GM18502 (cell line): Measurements from ENCODE around the gene DNAJB13.
A peak's percentile ranks its signal among the peaks of the same experiment; 100 is the strongest.
"Not testable (repeated sequence)": the region's sequence is repeated elsewhere in the genome, so short reads cannot be mapped to it uniquely, and the experiment has no call there.

Experiments
- ATAC-seq: cut with Tn5 transposase; IDR thresholded peaks from one replicate; pipeline ENCODE4 v1.9.1; 2021; ENCODE audit warnings: mild to moderate bottlenecking; ENCODE audit not compliant: unreplicated experiment, poor library complexity

DNAJB13 gene

DNA sequence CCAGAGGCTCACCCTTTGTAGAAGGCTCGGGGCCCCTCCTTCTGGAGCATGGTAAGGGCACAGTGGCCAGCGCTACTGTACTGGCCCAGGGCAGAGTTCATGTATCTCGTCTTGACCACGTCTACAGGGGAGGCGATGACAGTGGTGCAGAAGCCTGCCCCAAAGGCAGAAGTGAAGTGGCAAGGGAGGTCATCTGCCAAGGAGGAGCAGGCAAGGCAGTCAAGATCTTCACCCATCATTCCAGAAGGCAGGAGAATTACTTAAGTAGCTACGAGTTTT lies 24.6 kb downstream of the DNAJB13 start:
- ATAC-seq: no peak

GRCh38 chr11:73976451-73977151 lies 25.8 kb downstream of the DNAJB13 start:
- ATAC-seq: no peak

- ATAC-seq: no peak
Observed at GRCh38 chr11:73977856-73978519, 27.2 kb downstream of the DNAJB13 start.

DNA sequence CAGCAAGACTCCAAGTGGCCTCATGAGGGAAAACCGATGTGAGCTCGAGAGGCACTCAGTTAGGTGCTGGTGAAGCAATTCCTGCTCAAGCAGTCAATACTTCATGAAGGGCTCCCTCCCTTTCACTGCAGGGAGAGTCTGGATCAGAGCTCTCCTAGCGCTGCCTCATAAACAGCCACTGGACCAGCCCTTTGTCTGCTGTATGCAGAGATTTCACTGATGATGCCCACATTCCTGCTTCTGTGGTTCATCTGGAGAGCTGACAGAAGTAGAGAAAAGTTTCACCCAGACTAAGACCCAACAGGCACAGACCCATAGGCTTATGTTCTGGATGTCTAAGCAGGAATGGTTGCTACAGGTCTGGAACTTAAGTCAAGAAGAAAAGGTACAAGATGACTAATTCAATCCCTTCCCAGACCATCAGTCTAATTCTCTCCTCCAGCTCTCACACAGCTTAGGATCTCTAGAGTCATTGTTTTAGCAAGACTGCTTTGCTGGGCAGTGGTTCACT lies 27.8 kb downstream of the DNAJB13 start:
- ATAC-seq: no peak

- peak; percentile 50 for ATAC-seq
Observed at GRCh38 chr11:73980001-73980961, 29.5 kb downstream of the DNAJB13 start.

DNA sequence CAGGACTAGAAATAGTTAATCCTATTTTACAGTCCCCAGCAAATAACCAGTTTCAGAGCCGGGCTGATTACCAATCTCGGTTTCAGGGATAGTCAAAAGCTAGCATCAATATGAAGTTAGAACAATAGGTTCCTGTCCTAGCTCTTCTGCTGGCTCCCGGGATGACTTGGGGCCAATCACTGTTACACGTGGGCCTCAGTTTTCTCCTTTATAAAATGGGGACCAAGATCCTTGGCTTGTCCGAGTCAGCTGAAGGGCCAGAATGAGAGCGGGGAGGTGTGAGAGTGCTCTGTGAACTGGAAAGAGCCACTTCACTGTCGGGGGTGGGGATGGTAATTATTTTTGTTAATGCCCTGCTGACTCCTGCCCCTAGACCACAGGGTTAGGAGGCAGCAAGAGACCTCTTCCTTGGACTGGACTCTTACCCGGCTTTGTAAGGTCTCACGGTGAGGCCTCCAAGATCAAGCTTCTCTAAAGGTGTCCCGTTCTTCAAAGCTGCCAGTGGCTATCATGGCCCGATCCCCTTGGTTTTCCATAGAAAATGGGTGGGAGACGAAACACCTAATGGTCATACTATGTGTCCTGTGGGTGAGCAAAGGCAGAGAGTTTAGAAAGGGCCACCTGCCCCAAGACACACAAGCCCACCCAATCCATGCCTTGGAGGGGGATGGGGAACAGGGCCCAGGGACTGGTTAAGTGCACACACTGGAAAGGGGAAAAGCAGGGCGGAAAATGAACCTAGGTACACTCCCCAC lies 30.4 kb downstream of the DNAJB13 start:
- no peak for ATAC-seq

DNA sequence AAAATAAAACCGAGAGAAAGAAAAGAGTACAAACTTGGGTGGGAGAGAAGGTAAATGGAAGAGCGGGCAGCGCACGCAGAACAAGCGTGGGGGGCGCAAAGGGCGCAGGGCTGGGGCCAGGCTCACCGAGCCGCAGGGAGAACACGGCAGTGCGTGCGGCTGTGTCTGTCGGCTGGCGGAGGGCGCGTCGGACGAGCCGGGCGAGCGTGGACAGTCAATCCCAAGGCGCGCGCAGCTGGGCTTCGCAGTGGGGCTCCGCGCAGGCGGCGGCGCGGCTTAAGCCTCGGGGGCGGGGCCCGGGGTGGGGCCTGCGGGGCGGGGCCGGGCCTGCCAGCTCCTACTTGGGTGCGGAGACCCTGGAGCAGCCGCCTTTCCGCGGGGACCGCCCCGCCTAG lies 31.8 kb downstream of the DNAJB13 start, which contains the start of gene UCP2:
Gene UCP2 (minus strand): TSS at position 249 of the 395 bp plus-strand sequence. CDS start 4,465 bp downstream, outside the sequence.
- peak; percentile 53 for ATAC-seq

DNA sequence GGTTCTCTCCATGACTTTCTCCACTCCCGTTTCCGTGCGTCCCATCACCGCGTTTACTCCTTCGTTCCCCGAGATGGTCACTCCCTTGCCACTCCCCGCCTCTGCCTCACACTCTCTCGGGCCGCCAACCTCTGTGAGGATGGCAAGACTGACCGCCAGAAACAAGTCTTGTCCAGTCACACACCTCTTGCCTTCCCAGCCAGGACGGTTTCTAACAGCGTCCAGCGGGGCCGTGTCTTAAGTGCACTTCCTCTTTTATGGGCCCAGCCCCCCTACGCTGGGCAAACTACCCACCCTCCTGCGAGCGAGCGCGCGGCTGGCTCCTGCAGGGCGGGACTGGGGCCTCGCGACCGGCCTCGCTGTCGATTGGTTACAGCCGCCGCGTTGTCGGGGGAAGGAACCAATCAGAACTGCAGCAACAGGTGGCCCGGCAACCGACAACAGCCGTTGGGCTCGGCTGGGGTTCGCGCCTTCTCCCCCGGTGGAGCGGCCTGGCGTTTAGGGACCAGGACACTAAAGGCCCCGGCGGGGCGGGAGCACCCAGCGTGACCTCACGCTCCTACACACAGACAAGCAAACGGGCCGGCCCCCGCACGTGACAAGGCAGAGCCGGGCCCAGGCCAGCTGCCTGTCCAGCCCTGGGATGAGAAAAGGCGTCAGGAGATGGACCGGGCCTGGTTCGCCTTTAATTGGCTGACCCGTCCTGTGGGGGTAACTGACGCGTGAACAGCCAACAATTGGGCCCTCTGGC lies 32.3 kb downstream of the DNAJB13 start:
- ATAC-seq: peak; percentile 78

DNA sequence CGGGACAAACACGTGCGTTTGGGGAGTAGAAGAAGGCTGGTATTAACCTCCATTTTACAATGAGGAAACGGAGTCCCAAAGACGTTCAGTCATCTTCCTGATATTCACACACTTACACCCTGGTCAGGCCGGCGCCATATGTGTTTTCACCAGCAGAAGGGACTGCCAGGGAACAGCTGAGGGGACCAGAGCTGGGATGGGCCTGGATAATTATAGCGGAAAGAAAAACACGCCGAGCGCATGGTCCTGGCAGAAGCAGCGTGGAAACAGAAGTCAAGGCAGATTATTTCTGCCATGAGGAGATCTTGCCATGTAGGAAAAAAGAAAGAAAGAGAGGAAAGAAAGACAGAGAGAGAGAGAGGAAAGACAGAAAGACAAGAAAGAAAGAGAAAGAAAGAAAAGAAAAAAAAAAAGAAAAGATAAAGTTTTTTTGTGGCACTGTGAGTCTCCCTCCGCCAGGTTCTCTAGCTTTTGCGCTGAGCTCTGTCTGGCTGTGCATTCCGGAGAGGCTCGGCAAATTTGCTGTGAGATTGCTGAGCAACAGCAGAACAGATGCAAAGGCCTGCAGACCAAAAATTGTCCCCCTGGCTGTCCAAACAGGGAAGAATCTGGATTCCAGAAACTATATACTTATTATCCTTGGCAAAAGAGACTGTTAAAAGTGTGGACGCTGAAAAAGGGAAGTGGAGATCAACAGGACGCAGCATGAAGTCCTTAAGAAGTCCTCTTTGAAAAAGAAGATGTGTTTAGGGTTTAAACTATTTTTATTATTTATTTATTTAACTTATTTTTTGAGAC lies 33.1 kb downstream of the DNAJB13 start:
- no peak for ATAC-seq

DNA sequence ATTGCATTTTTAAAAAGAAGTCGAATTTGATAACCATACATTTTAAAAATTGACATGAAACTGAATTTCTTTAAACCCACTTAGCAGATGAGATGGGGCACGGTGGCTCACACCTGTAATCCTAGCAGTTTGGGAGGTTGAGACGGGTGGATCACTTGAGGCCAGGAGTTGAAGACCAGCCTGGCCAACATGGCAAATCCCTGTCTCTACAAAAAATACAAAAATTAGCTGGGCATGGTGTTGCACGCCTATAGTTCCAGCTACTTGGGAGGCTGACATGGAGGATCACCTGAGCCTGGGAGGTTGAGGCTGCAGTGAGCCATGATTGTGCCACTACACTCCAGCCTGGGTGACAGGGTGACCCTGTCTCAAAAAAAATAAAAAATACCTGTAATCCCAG lies 34.8 kb downstream of the DNAJB13 start:
- ATAC-seq: not testable (repeated sequence)

DNA sequence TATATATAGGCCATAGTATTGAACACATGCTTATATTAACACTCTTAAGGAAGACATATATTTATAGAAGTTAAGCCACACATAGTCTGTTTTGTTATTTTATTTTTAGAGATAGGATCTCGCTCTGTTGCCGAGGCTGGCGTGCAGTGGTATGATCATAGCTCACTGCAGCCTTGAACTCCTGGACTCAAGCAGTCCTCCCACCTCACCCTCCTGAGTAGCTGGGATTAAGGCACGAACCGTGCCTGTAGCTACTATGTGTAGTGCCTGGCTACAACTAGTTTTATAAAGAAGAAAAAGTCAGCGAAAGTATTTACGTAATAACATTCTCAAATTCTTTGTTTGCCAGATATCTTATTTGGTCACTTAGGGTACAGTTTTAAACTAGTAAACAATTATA lies 37.4 kb downstream of the DNAJB13 start:
- ATAC-seq: no peak

GRCh38 chr11:73989156-73989555 lies 38.3 kb downstream of the DNAJB13 start:
- ATAC-seq: no peak

- ATAC-seq: no peak
Observed at GRCh38 chr11:73990730-73991129, 39.9 kb downstream of the DNAJB13 start.

GRCh38 chr11:73991471-73992006 lies 40.7 kb downstream of the DNAJB13 start:
- no peak for ATAC-seq

GRCh38 chr11:73995247-73995646 lies 44.4 kb downstream of the DNAJB13 start:
- ATAC-seq: peak; percentile 43

GRCh38 chr11:73995731-73996130 lies 44.9 kb downstream of the DNAJB13 start:
- peak; percentile 57 for ATAC-seq

GRCh38 chr11:73996161-73996747 lies 45.4 kb downstream of the DNAJB13 start:
- ATAC-seq: no peak
